GM12873 (cell line): Measurements from ENCODE around the gene KCNJ2.

Experiments used
- TF ChIP-seq, protein P1 (sequence below): IDR thresholded peaks from 2 replicates; pipeline ENCODE4 v1.5.1; 2012; ENCODE audit warnings: low read depth, mild to moderate bottlenecking, moderate library complexity, low read length, control low read depth; ENCODE audit not compliant: insufficient read depth; ENCODE audit errors: missing control alignments

KCNJ2 gene

DNA sequence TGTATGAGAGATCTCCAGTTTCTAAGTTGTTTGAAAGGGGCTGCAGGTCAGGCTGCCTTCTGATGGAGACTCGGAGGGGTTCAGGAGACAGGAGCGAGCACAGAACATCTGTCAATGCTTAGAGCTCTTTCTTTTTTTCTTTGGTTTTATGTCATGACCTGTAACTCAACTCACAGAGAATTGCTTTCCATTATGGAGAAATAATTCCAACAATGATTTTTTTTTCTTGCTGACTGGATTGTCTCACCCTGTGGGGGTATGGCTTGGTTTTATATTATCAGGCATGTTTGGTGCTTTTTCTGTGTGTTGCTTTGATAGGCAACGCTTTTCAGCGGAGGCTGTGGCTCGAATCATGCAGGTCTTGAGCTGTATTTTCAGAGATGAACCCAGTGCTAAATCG lies 10.7 kb upstream of the KCNJ2 start:
- TF ChIP-seq, protein P1, sequence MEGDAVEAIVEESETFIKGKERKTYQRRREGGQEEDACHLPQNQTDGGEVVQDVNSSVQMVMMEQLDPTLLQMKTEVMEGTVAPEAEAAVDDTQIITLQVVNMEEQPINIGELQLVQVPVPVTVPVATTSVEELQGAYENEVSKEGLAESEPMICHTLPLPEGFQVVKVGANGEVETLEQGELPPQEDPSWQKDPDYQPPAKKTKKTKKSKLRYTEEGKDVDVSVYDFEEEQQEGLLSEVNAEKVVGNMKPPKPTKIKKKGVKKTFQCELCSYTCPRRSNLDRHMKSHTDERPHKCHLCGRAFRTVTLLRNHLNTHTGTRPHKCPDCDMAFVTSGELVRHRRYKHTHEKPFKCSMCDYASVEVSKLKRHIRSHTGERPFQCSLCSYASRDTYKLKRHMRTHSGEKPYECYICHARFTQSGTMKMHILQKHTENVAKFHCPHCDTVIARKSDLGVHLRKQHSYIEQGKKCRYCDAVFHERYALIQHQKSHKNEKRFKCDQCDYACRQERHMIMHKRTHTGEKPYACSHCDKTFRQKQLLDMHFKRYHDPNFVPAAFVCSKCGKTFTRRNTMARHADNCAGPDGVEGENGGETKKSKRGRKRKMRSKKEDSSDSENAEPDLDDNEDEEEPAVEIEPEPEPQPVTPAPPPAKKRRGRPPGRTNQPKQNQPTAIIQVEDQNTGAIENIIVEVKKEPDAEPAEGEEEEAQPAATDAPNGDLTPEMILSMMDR = no peak

DNA sequence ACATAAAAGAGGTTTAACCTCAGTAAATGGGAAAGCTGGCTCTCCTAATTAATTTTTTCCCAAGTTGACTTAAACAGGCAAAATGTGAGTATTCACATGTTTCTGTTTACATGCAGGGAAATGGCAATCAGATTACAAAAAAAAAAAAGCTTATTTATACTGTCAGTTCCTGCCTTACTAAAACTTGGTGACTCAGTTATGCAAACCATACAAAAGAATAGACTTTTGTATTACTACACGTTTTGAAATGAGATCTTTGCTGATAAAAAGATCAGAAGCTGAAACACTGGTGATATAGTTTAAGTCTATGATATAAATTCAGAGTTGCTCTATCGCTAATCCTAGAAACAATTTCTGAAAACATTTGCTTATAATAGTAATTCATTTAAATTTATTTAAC lies 9.4 kb upstream of the KCNJ2 start:
- TF ChIP-seq, protein P1 = no peak

DNA sequence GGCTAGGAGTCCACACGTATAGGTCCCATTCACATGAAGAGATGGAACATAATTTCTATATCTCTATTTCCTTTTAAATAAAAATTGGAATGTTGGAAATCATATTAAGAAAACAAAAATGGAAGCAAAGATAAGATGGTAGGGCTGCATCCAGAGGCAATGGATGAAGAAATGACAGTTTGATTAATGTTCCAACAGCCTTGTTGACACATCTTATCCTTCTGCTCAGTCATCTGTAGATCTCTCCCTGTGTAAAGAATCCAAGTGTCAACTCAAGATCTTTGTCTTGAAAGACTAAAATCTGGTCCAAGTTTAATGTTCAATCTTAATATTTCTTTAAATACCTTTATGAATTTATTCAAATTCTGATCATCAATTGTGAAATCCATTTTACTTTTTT lies 7.8 kb upstream of the KCNJ2 start:
- TF ChIP-seq, protein P1 = no peak

DNA sequence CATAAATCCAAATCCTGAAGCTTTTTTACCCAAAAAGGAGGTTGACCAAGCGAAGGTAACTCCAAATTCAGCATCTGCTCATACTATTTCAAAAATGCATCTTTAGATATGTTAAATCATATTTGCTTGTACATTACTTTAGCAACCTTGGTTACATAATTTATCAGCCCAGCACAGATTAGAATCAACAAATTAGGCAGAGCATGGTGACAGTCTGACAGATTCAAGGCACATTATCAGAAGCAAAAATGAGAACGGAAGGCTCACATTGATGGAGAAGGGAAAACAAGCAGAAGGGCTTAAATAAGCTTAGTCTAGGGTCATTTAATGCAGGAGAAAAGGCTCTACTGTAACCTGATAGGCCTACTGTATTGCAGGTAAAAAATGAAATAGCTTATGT lies 3.9 kb upstream of the KCNJ2 start:
- TF ChIP-seq, protein P1 = no peak

DNA sequence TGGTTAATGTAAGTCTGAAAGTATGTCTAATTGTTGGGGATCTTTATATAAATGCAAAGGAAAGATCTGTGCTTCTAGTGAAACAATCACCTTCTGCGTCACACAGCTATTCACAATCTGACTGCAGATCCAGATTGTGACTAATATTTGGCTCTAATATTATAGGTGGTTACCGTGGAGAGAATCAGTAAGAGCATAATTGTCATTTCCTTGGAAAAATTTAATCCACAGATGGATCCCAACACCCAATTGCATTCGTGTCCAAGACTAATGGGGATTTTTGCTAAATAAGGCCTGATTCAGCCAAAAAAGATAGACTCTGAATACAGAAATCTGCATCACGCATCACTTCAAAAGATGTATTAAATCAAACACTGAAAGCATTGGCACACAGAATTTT lies 2.7 kb upstream of the KCNJ2 start:
- TF ChIP-seq, protein P1 = no peak

DNA sequence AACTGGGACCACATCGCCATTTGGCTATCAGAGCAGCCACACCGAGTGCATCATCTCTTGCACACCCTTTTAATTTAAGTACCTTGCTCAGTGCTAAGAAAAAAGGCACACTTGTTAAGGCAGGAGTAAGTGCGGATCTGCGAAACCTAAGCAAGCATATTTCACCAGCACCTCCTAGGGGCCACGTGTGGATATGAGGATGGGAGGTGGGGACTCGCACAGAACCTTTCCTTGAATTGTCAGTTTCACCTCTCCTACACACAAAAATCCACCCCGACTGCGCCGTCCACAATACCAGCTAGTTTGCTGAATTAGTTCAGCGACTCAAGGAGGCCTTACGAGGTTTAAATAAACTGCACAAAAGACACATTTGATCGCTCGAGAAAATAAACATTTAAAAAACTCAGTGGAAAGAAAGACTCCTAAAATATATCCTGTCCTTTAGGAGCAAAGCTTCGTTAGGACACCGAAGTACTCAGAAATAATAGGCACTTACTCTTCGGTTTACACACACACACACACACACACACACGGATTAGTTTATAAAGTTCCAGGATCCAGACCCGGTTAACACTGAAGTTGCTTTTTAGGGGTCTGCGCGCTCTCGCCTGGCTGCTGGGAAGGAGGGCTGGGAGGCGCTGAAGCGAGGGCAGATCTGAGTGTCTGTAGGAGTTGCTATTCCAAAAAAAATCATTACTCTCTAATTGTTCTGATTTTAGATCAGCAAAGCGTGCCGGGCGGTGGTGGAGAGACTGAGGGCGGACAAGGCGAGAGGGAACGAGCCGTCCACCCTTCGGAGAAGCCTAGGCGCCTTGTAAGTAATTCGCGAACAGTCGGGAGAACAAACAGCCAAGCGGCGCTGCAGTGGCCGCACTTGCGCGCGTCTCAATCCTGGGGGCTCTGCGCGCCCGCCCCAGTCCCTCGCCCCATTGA lies 1.0 kb upstream of the KCNJ2 start:
- TF ChIP-seq, protein P1 = peak; percentile 69

DNA sequence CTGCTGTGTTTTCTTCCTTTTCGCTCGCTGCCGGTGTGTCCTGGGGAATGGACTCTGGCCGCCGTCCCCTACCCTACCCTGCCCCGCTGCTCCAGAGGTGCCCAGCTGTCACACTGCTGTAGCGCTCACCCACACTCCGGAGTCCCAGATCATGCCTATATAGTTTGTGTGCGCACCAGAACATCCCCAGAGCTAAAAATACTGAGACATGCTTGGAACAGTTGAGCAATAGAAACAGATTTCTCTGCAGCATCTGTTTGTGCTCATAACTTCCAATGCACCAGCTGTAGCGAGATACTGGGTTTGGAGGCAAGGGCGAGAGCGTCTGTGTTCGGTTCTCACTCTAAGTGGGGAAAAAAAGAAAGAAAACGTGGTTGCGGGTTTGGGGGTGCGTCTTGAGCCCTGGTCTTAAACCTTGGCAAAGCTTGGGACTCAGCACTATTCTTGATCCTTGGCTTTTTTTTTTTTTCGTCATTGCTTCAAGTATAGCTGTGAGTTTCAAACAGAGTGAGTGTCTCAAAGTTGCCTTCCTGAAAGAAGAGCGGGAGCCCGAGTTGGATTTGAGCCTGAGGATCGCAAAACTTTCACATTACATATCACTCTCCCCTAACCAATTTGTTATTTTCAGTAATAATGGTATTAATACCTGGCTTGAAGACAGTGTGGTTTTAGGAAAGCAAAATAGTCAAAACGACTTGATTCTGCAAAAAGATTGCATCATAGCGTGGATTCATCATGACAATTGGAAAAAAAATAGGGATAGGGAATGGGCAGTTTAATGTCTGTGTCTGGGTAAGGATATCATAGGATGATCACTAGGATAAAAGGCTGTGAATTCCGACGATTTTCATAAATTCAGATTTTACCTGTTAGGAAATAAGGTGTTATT lies 621 bp downstream of the KCNJ2 start:
- TF ChIP-seq, protein P1 = no peak
